Measurements from ENCODE around the gene KIF18A. TPM values are rescaled to one million over a fixed set of nuclear protein-coding genes. Genes with fewer than 3 reads are reported as not detected.

KIF18A gene
- total and polyA plus RNA-seq, 4 donors: 0.08 to 21.4 (median 0.20) TPM

DNA sequence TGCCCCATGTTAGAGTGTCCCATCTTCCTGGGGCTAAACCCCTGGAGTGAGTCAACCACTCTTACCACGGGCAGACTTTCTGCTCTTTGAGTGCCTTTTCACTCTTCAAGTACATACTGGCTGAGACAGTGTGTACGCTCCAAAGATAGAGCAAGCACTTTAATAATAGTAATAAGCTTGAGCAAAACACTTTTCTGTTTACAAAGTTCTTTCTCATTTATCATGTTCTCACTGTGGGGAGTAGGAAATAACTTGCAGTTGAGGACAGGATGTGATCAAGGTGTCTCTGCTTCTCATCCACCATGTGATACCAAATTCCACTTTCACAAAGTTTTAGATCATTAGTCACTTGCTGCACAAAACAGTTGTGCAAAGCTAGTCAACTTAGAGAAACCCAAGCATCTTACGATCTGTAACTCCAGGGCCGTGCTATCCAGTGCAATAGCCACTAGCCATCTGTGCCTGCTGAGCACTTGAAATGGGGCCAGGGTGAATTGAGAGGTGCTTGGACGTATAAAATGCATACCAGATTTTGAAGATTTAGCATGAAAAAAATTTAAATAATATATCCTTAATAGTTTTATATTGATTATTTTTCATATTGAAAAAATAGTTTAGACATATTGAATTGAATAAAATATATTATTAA is 135.3 kb downstream of the KIF18A start:
- no peaks in the 10 kb centered on the region for H3K4me1 ChIP-seq (ENCODE audit: control insufficient read depth in 4 of 4, insufficient read depth in 4 of 4, low read length in 3 of 4)
- 83% methylated on average over 5 of the region's 5 CpGs for WGBS
- peaks cover 0 to 2% (median 0%) of the 10 kb centered on the region in 4 donors for H3K27me3 ChIP-seq (ENCODE audit: control insufficient read depth in 4 of 4, insufficient read depth in 4 of 4, low read length in 3 of 4)
- H3K9me3 ChIP-seq (ENCODE audit: control insufficient read depth in 4 of 4, low read length in 3 of 4): no peaks in the 10 kb centered on the region
- no peak overlapping the region for H3K4me3 ChIP-seq (ENCODE audit: low read depth in 1 of 3, low read length in 3 of 3)
- H3K27ac ChIP-seq (ENCODE audit: low read depth in 1 of 2, low read length in 2 of 2): no peak overlapping the region
- no peaks in the 10 kb centered on the region for H3K36me3 ChIP-seq (ENCODE audit: control insufficient read depth in 4 of 4, insufficient read depth in 3 of 4, low read depth in 1 of 4, low read length in 3 of 4)
- DNase-seq (ENCODE audit: low spot score): no peak
- no peak overlapping the region for H3K9ac ChIP-seq (ENCODE audit: low read depth in 1 of 2, low read length in 2 of 2)
- TF ChIP-seq EGR1 (IDR thresholded peaks at IDR 0.05; ENCODE audit: low read depth in 2 of 2) (no peak), CTCF (IDR thresholded peaks at IDR 0.05; ENCODE audit: low read depth, low read length, missing input control) (no peak), TAF1 (conservative IDR thresholded peaks at IDR 0.05) (no peak), JUND (IDR thresholded peaks at IDR 0.05) (no peak), FOXA1 (IDR thresholded peaks at IDR 0.05) (no peak), HNF4A (conservative IDR thresholded peaks at IDR 0.05) (no peak), MAX (IDR thresholded peaks at IDR 0.05) (no peak), FOXA2 (IDR thresholded peaks at IDR 0.05) (no peak), YY1 (IDR thresholded peaks at IDR 0.05) (no peak), RXRA (IDR thresholded peaks at IDR 0.05) (no peak)
- TF ChIP-seq, protein P1, sequence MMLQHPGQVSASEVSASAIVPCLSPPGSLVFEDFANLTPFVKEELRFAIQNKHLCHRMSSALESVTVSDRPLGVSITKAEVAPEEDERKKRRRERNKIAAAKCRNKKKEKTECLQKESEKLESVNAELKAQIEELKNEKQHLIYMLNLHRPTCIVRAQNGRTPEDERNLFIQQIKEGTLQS (IDR thresholded peaks at IDR 0.05): no peak

GRCh38 chr11:27971171-27971570 is 136.8 kb downstream of the KIF18A start:
- no peak for TF ChIP-seq RXRA (IDR thresholded peaks at IDR 0.05)
- TF ChIP-seq TAF1 (conservative IDR thresholded peaks at IDR 0.05): no peak
- no peak for TF ChIP-seq CTCF (IDR thresholded peaks at IDR 0.05; ENCODE audit: low read depth, low read length, missing input control)
- TF ChIP-seq YY1 (IDR thresholded peaks at IDR 0.05): no peak
- no peak for TF ChIP-seq JUND (IDR thresholded peaks at IDR 0.05)
- no peak for TF ChIP-seq SP1 (IDR thresholded peaks at IDR 0.05)
- TF ChIP-seq, protein P1 (IDR thresholded peaks at IDR 0.05): no peak
- TF ChIP-seq HNF4G (IDR thresholded peaks at IDR 0.05): no peak
- TF ChIP-seq GABPA (IDR thresholded peaks at IDR 0.05 in 1 of 2, conservative IDR thresholded peaks at IDR 0.05 in 1 of 2): no peak
- no peak for TF ChIP-seq ZBTB33 (IDR thresholded peaks at IDR 0.05)
- no peak for TF ChIP-seq EGR1 (IDR thresholded peaks at IDR 0.05; ENCODE audit: low read depth in 2 of 2)
- TF ChIP-seq RAD21 (IDR thresholded peaks at IDR 0.05): no peak
- TF ChIP-seq MAX (IDR thresholded peaks at IDR 0.05): no peak
- TF ChIP-seq FOXA1 (IDR thresholded peaks at IDR 0.05): no peak
- WGBS: 79% methylated on average over 3 of the region's 3 CpGs
- H3K27ac ChIP-seq (ENCODE audit: low read depth in 1 of 2, low read length in 2 of 2): no peak overlapping the region

More at GRCh38 chr11:27971171-27971570, 136.8 kb downstream of the KIF18A start:
- Histone ChIP-seq H3K4me3 (ENCODE audit: low read depth in 1 of 3, low read length in 3 of 3) (no peak overlapping the region), H3K36me3 (ENCODE audit: control insufficient read depth in 4 of 4, insufficient read depth in 3 of 4, low read depth in 1 of 4, low read length in 3 of 4) (no peaks in the 10 kb centered on the region), H3K27me3 (ENCODE audit: control insufficient read depth in 4 of 4, insufficient read depth in 4 of 4, low read length in 3 of 4) (peaks cover 0 to 2% (median 0%) of the 10 kb centered on the region in 4 donors), H3K9ac (ENCODE audit: low read depth in 1 of 2, low read length in 2 of 2) (no peak overlapping the region), H3K9me3 (ENCODE audit: control insufficient read depth in 4 of 4, low read length in 3 of 4) (no peaks in the 10 kb centered on the region), H3K4me1 (ENCODE audit: control insufficient read depth in 4 of 4, insufficient read depth in 4 of 4, low read length in 3 of 4) (no peaks in the 10 kb centered on the region)
- no peak for DNase-seq (ENCODE audit: low spot score)
